ENCODE measurements around the gene OTOL1. TPM values are rescaled to one million over a fixed set of nuclear protein-coding genes. Genes with fewer than 3 reads are reported as not detected.

OTOL1 gene
- total RNA-seq, 1 donor: not detected

DNA sequence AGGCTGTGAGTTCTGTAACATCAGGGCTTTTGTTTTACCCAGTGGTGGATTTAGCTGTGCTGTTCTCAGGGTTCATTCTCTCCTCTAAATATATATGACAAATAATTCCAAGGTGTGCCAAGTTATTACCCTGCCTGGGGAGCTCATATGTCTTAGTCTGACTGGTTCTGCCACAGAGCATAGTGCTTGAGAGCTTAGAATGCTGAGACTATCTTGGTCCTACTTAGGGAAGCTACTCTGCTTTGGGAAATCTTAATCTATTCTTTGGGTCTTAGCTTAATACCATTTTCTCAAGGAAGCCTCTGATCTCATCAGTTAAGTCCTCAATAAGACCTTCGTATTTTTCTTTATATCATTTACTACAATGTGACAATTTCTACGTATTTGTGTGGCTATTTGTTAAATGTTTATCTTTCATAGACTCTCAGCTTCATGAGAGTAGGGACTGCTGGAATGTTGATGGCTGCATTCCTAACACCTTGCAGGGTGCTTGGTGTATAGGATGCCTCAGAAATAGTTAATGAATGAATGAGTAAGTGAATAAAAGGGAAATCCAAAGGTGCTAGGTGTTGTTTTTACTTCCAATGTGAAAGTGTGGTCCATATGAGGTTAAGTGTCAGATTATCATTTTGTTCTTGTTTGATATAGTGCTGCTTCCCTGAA is 1.8 kb downstream of the OTOL1 start:
- TF ChIP-seq, protein P1, sequence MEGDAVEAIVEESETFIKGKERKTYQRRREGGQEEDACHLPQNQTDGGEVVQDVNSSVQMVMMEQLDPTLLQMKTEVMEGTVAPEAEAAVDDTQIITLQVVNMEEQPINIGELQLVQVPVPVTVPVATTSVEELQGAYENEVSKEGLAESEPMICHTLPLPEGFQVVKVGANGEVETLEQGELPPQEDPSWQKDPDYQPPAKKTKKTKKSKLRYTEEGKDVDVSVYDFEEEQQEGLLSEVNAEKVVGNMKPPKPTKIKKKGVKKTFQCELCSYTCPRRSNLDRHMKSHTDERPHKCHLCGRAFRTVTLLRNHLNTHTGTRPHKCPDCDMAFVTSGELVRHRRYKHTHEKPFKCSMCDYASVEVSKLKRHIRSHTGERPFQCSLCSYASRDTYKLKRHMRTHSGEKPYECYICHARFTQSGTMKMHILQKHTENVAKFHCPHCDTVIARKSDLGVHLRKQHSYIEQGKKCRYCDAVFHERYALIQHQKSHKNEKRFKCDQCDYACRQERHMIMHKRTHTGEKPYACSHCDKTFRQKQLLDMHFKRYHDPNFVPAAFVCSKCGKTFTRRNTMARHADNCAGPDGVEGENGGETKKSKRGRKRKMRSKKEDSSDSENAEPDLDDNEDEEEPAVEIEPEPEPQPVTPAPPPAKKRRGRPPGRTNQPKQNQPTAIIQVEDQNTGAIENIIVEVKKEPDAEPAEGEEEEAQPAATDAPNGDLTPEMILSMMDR (IDR thresholded peaks at IDR 0.05; ENCODE audit: insufficient read depth, low read length): no peak
- no peak overlapping the region for H3K4me3 ChIP-seq (ENCODE audit: low read depth, low read length)
- no peak for DNase-seq (ENCODE audit: low read depth)

DNA sequence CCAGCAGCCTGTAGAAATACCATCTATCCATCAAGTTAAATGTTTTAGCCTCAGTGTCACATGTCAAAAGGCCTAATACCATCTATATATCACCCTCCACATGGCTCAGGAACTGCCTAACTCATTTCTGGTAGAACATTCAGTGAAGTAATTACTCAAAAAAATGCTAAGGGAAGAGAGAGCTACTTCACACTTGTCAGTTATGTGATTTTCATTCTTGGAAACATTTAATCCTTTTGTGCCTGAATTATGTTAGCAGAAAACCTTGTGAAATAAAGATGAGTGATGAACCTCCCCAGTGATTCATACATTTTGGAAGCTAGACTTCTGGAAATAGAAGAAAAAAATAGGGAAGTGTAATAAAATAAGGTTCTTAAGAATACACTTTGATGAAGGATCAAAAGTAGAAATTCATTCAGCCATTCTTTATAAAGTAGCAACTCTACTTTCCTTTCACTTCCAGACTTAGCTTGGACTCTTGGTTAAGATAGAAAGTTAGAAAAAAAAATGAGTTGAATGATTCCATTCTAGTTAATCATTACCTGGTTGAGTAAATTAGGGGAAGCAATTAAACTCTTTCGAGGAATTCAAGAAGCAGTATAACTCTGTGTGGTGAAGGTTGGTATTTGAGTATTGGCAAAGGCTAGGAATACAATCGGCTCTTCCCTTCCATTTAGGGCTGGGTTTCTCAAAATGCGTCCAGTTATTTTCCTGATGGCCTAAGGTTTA is 3.6 kb downstream of the OTOL1 start:
- no peak for DNase-seq (ENCODE audit: low read depth)
- TF ChIP-seq, protein P1 (IDR thresholded peaks at IDR 0.05; ENCODE audit: insufficient read depth, low read length): no peak
- H3K4me3 ChIP-seq (ENCODE audit: low read depth, low read length): no peak overlapping the region

DNA sequence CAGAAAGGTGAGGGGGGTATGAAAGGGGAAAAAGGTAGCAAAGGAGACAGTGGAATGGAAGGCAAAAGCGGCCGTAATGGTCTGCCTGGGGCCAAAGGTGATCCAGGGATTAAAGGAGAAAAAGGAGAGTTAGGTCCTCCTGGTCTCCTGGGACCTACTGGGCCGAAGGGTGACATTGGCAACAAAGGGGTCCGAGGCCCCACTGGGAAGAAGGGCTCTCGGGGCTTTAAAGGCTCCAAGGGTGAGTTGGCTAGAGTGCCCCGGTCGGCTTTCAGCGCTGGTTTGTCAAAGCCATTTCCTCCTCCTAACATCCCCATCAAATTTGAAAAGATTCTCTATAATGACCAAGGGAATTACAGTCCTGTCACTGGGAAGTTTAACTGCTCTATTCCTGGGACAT is 6.7 kb downstream of the OTOL1 start:
- no peak for DNase-seq (ENCODE audit: low read depth)
- no peak overlapping the region for H3K4me3 ChIP-seq (ENCODE audit: low read depth, low read length)
- TF ChIP-seq, protein P1 (IDR thresholded peaks at IDR 0.05; ENCODE audit: insufficient read depth, low read length): no peak

DNA sequence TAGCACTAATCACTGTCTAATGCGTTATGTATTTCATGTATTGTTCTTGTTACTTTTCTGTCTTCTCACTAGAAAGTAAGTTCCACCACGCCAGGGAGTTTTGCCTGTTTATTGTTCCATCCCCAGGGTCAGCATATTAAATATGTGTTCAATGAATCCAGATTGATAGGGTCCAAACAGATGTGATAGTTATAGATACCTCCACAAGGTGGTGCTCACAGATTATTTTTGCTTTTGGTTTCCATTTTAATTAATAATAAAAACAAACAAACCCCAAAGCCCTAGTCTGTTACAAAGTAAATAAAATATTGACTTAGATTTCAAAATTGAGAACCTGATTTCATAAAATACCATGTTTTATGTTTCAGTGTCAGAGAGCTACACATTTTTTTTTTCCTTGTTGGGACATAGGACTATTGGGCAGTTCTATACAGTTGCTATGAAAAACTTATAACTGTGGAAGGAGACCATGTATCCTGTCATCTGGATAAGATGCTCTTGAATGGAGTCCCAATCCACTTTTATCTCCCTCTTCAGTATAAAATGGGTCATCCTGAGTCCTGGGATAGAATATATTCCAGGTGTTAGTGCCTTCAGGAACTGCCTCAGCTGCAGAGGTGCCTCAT is 12.4 kb downstream of the OTOL1 start:
- TF ChIP-seq, protein P1 (IDR thresholded peaks at IDR 0.05; ENCODE audit: insufficient read depth, low read length): peak; percentile 17
- H3K4me3 ChIP-seq (ENCODE audit: low read depth, low read length): no peak overlapping the region
- peak; percentile 0 for DNase-seq (ENCODE audit: low read depth)

DNA sequence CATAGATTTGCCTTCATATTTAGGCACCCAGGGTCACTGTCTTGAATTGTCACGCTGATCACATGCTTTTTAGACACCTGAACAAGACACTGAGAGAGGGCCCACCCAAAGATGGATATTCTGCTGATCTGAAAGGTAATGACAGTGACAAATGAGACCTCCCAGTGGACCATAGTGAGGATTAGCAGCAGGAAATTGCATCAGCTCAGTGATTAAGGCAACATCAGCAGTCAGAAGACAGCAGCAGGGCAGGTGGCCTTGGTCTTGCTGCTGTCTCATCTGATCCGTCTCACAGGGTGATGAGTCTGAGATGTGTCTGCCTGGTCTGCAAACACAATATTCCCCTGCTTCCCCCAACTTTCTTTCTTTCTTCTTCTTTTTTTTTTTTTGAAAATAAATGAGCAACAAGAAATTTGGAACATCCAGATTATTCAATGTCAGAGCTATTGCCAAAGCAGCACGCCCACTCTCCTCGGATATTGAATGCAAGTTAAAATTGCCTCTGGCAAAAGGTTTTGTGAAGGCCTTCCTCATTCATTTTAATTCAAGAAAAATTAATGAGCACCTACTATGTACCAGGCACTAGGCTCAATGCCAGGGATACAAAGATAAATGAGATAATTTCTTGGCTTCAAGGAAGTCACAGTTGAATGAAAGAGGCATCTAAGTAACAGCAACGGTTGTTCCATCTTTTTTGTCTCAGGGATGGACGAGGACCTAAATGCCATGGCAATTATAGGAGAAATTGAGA is 14.1 kb downstream of the OTOL1 start:
- no peak overlapping the region for H3K4me3 ChIP-seq (ENCODE audit: low read depth, low read length)
- TF ChIP-seq, protein P1 (IDR thresholded peaks at IDR 0.05; ENCODE audit: insufficient read depth, low read length): no peak
- no peak for DNase-seq (ENCODE audit: low read depth)

DNA sequence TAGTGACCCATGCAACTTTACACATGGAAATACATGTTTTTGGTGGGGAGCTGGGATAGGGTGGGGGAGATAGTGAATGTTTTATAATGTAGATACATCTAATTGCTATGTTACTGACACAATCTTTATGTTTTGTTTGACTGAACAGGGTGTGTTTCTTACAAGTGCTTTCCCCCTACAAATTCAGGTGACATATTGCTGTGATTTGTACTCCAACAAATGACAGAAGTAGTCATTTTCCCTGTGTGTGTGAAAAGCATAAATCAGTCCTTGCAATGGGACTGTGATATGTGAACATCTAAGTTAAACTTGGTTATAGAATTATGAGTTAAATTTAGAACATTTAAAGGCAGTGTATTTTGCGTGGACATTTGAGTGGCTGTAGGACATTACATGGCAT is 27.3 kb downstream of the OTOL1 start:
- TF ChIP-seq, protein P1 (IDR thresholded peaks at IDR 0.05; ENCODE audit: insufficient read depth, low read length): no peak
- no peak for DNase-seq (ENCODE audit: low read depth)

More for the DNA sequence above, 27.3 kb downstream of the OTOL1 start:
- no peak overlapping the region for H3K4me3 ChIP-seq (ENCODE audit: low read depth, low read length)
